ENCODE measurements around the gene COPS7B. TPM values are rescaled to one million over a fixed set of nuclear protein-coding genes. Genes with fewer than 3 reads are reported as not detected.

The COPS7B gene
- total RNA-seq, 1 experiment from 2014 or later, result 61.4 TPM

- Histone ChIP-seq H3K4ac (ENCODE audit: low read depth, low read length) (no peak overlapping the region), H4K8ac (replicated peaks; ENCODE audit: insufficient read length, low read depth, low read length) (no peak overlapping the region), H4K91ac (ENCODE audit: insufficient read length, low read depth, low read length) (no peak overlapping the region), H3K14ac (ENCODE audit: insufficient read depth, low read length) (no peak overlapping the region), H2BK20ac (ENCODE audit: low read depth, low read length, poor library complexity, severe bottlenecking) (no peak overlapping the region), H3K27ac (ENCODE audit: insufficient read length, low read depth, low read length) (no peak overlapping the region), H3K56ac (ENCODE audit: insufficient read length, low read depth, low read length) (no peak overlapping the region), H3K18ac (ENCODE audit: insufficient read length, low read depth, low read length) (no peak overlapping the region), H3K4me2 (ENCODE audit: insufficient read depth, insufficient read length, low read length) (no peak overlapping the region), H3K23me2 (ENCODE audit: insufficient read length, low read depth, low read length, poor library complexity, severe bottlenecking) (no peaks in the 10 kb centered on the region), H3K27me3 (ENCODE audit: insufficient read depth, low read length) (no peaks in the 10 kb centered on the region), H4K5ac (ENCODE audit: insufficient read length, low read depth, low read length) (no peak overlapping the region), H3K79me1 (ENCODE audit: insufficient read depth, low read depth, low read length, poor library complexity, severe bottlenecking) (no peaks in the 10 kb centered on the region), H2BK12ac (ENCODE audit: insufficient read length, low read depth, low read length) (no peak overlapping the region), H4K20me1 (ENCODE audit: control insufficient read depth, insufficient read depth, insufficient read length) (no peaks in the 10 kb centered on the region), H3K9ac (ENCODE audit: extremely low read depth, insufficient read length, low read length) (no peak overlapping the region), H3T11ph (ENCODE audit: low read length) (no peak overlapping the region), H2BK15ac (ENCODE audit: low read depth, low read length) (no peak overlapping the region), H2BK120ac (ENCODE audit: low read depth, low read length, poor library complexity, severe bottlenecking) (no peak overlapping the region), H2BK5ac (ENCODE audit: insufficient read length, low read length) (no peak overlapping the region), H3K9me3 (ENCODE audit: control insufficient read depth, low read depth, low read length) (no peaks in the 10 kb centered on the region), H3K4me1 (ENCODE audit: insufficient read depth, low read length) (no peaks in the 10 kb centered on the region), H3K79me2 (ENCODE audit: insufficient read depth, low read length) (no peaks in the 10 kb centered on the region; the same call in 1 of the 2 replicates), H2AK5ac (ENCODE audit: insufficient read length, low read length) (no peak overlapping the region), H2AFZ (ENCODE audit: low read length) (no peak overlapping the region), H3K23ac (ENCODE audit: insufficient read length, low read depth, low read length) (no peak overlapping the region)
- no peak overlapping the region; a peak in 1 of 7 replicates for H3K27ac Mint-ChIP-seq
- no CpG with 5 or more reads among the region's 7 CpGs for WGBS (ENCODE audit: extremely low coverage, insufficient read length, low lambda C conversion rate)
- peaks cover 8 to 30% (median 14%) of the 10 kb centered on the region in 3 experiments; a peak in 6 of 7 replicates for H3K36me3 Mint-ChIP-seq (ENCODE audit: insufficient read depth in 1 of 3, low read depth in 3 of 3)
- DNase-seq, result no peak
- no peaks in the 10 kb centered on the region for H3K9me3 Mint-ChIP-seq
- H3K27me3 Mint-ChIP-seq (ENCODE audit: low read depth), result no peaks in the 10 kb centered on the region
- H3K4me3 Mint-ChIP-seq, result no peak overlapping the region
- TF ChIP-seq CTCF (conservative IDR thresholded peaks at IDR 0.05), result no peak
- H3K4me1 Mint-ChIP-seq, result peaks cover 0 to 10% of the 10 kb centered on the region in 2 experiments; a peak in 2 of 4 replicates
These were observed 48.5 kb upstream of the COPS7B start for GRCh38 chr2:231737761-231738160.

Data from H9 (cell line).